ENCODE results near the gene MOGAT2. TPM values are rescaled to one million over a fixed set of nuclear protein-coding genes. Genes with fewer than 3 reads are reported as not detected.

The MOGAT2 gene
- total and polyA plus RNA-seq, 2 of the 13 experiments (the other 11 are each of a cell fraction or from before 2014, with no cell fraction given), result 27.2 to 27.8 TPM

GRCh38 chr11:75743711-75744563 is 26.3 kb downstream of the MOGAT2 start (continued):
- TF ChIP-seq THAP7 (CRISPR knock-in tag; IDR thresholded peaks at IDR 0.05) (no peak), PAXIP1 (CRISPR knock-in tag; conservative IDR thresholded peaks at IDR 0.05) (peak; percentile 67), ZNF101 (CRISPR knock-in tag; IDR thresholded peaks at IDR 0.05; ENCODE audit: borderline replicate concordance, low read depth) (no peak), ZNF891 (CRISPR knock-in tag; IDR thresholded peaks at IDR 0.05) (no peak), ZNF770 (CRISPR knock-in tag; IDR thresholded peaks at IDR 0.05) (no peak), DRAP1 (CRISPR knock-in tag; IDR thresholded peaks at IDR 0.05) (no peak), RELA (CRISPR knock-in tag; IDR thresholded peaks at IDR 0.05) (no peak), ZNF326 (CRISPR knock-in tag; IDR thresholded peaks at IDR 0.05; ENCODE audit: borderline replicate concordance) (no peak), NFKBIZ (CRISPR knock-in tag; IDR thresholded peaks at IDR 0.05) (no peak), SP1 (IDR thresholded peaks at IDR 0.05) (no peak), SP1 (CRISPR knock-in tag; IDR thresholded peaks at IDR 0.05) (no peak), RERE (CRISPR knock-in tag; IDR thresholded peaks at IDR 0.05; ENCODE audit: low read depth) (no peak), ZFP82 (CRISPR knock-in tag; IDR thresholded peaks at IDR 0.05; ENCODE audit: borderline replicate concordance) (no peak), ZBTB39 (CRISPR knock-in tag; IDR thresholded peaks at IDR 0.05) (no peak)
